ENCODE data around the gene PTGDS. TPM values are rescaled to one million over a fixed set of nuclear protein-coding genes. Genes with fewer than 3 reads are reported as not detected.

PTGDS gene
- total and polyA plus RNA-seq, 9 donors, result 5.8 to 191 (median 43.1) TPM

DNA sequence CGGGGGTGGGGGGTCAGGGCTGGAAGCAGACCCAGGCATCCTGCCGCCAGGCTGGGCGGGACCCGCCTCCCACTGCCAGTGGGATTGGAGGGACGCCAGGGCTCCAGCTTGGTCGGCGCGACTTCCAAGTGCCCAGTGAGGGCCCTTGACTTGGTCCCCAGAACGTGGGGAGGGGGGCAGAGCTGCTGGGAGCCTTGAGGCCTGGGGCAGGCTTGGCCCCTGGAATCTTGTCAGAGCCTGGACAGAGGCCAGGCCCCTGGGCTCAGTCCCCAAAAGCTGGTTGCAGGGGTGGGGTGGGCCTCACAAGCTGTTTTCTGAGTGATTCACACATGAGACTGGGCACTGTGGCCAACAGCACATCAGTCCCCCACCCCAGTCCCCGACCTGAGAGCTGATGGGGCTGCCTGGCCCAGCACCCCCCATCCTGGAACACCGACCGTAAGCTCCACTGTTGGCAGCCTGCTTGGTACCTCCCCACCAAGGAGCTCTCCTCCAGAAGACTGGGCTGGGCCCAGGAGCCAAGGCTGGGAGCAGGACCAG lies 18.5 kb downstream of the PTGDS start:
- Histone ChIP-seq H3K9me3 (no peaks in the 10 kb centered on the region), H3K4me3 (no peak overlapping the region)

DNA sequence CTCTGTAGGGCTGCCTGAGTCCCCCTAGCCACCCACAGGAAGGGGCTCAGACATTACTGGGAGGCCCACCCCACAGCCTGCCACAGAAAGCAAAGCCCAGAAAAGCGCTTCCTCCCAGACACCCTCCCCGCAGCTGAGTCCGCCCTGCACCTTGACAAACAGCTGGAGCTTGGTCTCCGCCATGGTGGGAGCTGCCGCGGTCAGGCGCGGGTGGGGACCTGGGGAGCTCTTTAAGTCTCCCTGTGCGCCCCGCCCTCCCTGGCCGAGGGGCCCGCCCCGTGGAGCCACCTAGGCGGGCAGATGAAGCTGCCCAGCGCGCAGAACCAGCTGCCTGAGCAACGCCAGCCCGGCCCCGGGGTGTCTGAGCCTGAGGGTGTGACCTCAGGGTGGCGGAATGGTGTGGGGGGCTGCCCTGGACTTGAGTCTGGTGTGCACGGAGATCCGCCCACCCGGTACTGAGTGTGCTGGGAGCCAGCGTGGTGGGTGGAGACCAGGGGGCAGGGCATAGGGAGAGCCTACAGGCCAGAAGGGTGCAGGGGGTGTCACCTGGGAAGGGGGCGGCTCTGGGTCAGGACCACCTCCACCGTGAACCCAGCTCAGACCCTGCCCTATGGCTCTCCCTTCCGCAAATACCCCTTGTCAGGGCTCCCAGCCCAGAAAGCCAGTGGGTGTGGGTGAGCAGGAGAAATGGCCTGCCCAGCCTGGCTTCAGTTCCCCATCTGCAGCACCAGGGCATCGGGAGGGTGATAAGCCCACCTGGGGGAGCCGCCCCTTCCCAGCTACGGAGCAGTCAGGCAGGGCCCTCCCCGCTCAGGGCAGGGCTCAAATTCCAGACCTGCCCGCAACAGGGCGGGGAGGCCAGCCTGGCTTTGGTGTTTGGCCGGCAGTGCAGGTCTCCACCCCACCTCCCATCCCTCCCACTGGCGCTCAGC lies 19.3 kb downstream of the PTGDS start, which contains the start of gene CLIC3:
CLIC3 (minus strand) TSS at position 208 of the 932 bp plus-strand sequence; CDS start at position 183, 25 bp downstream.
- 18 to 24% (median 20%) methylated on average over 32 to 35 of the region's 35 CpGs for WGBS, 3 donors
- no peaks in the 10 kb centered on the region for H3K9me3 ChIP-seq
- intact Hi-C loops (cut with DNase I), result no loop called here
- peak within 1 kb of the TSS in 1 of 2 donors; percentile 14 for H3K27ac ChIP-seq
- H3K36me3 ChIP-seq, result no peaks in the 10 kb centered on the region
- peaks cover 14% of the 10 kb centered on the region for H3K4me1 ChIP-seq (ENCODE audit: insufficient read depth)
- TF ChIP-seq, protein P1, sequence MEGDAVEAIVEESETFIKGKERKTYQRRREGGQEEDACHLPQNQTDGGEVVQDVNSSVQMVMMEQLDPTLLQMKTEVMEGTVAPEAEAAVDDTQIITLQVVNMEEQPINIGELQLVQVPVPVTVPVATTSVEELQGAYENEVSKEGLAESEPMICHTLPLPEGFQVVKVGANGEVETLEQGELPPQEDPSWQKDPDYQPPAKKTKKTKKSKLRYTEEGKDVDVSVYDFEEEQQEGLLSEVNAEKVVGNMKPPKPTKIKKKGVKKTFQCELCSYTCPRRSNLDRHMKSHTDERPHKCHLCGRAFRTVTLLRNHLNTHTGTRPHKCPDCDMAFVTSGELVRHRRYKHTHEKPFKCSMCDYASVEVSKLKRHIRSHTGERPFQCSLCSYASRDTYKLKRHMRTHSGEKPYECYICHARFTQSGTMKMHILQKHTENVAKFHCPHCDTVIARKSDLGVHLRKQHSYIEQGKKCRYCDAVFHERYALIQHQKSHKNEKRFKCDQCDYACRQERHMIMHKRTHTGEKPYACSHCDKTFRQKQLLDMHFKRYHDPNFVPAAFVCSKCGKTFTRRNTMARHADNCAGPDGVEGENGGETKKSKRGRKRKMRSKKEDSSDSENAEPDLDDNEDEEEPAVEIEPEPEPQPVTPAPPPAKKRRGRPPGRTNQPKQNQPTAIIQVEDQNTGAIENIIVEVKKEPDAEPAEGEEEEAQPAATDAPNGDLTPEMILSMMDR (IDR thresholded peaks at IDR 0.05), result no peak
- no peak for TF ChIP-seq POLR2A (IDR thresholded peaks at IDR 0.05)
- no peak for TF ChIP-seq EP300 (IDR thresholded peaks at IDR 0.05)
- H3K27me3 ChIP-seq, result no peaks in the 10 kb centered on the region
- H3K4me3 ChIP-seq, result no peak within 1 kb of the TSS
- peak in 1 of 5 donors; percentile 56 for DNase-seq

More for the DNA sequence above, 18.5 kb downstream of the PTGDS start:
- H3K27ac ChIP-seq, result peak overlapping the region in 1 of 2 donors; percentile 14
- H3K36me3 ChIP-seq, result no peaks in the 10 kb centered on the region
- WGBS, 3 donors, result 7 to 24% (median 17%) methylated on average over 9 to 12 of the region's 12 CpGs
- DNase-seq, result peak in 3 of 5 donors; percentile 59 to 74 (median 67)
- peaks cover 14% of the 10 kb centered on the region for H3K4me1 ChIP-seq (ENCODE audit: insufficient read depth)
- H3K27me3 ChIP-seq, result no peaks in the 10 kb centered on the region
- TF ChIP-seq, protein P1 (IDR thresholded peaks at IDR 0.05), result no peak
- no peak for TF ChIP-seq POLR2A (IDR thresholded peaks at IDR 0.05)
- no peak for TF ChIP-seq EP300 (IDR thresholded peaks at IDR 0.05)
- intact Hi-C loops (cut with DNase I), result no loop called here

DNA sequence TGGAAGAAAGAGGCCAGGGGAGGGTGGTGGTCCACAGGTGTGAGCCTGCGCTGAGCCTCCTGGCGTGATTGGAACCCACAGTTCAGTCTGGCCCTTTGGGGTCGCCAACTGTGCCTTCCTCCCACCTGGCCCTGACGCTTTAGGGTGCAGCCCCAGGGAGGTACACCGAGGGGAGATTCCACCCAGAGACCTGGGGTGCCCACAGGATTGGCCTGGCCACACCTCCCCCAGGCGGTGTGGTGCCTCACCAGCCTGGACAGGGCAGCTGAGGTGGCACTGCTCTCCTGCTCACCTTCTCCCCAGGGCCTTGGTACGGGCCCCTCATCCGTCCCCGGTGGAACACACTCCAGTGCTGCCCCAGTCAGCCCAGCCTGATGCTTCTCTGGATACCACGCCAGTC lies 20.1 kb downstream of the PTGDS start:
- H3K9me3 ChIP-seq, result no peaks in the 10 kb centered on the region
- H3K27ac ChIP-seq, result no peak overlapping the region
- H3K27me3 ChIP-seq, result no peaks in the 10 kb centered on the region
- no peaks in the 10 kb centered on the region for H3K36me3 ChIP-seq
- no peak for DNase-seq
- WGBS, 3 donors, result 88 to 92% (median 90%) methylated on average over 10 of the region's 10 CpGs
- no peak overlapping the region for H3K4me3 ChIP-seq
- intact Hi-C loops (cut with DNase I), result no loop called here
- TF ChIP-seq EP300 (IDR thresholded peaks at IDR 0.05) (no peak), POLR2A (IDR thresholded peaks at IDR 0.05) (no peak)
- TF ChIP-seq, protein P1 (IDR thresholded peaks at IDR 0.05), result no peak
- peaks cover 14% of the 10 kb centered on the region for H3K4me1 ChIP-seq (ENCODE audit: insufficient read depth)

DNA sequence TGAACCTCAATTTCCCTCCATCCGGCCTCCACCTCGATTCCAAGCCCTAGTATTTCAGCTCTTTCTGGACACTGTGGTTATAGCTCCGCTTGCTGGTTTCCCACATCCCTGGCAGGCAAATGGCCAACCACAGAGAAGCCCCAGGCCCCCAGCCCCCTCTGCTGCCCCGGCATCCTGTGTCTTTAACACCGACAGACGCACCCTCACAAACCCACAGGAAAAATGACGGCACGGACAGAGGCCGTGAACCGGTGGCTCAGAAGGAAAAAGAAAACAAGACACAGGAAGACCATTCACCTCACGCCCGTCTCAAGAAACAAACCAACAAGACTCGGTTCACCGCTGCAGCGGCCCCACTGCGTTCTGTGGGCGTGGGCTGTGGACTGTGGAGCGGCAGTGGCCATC lies 20.5 kb downstream of the PTGDS start:
- intact Hi-C loops (cut with DNase I), result no loop called here
- no peak overlapping the region for H3K4me3 ChIP-seq
- WGBS, 3 donors, result 81 to 85% (median 83%) methylated on average over 18 of the region's 18 CpGs
- TF ChIP-seq POLR2A (IDR thresholded peaks at IDR 0.05) (no peak), EP300 (IDR thresholded peaks at IDR 0.05) (no peak)
- TF ChIP-seq, protein P1 (IDR thresholded peaks at IDR 0.05), result no peak
- H3K4me1 ChIP-seq (ENCODE audit: insufficient read depth), result peaks cover 14% of the 10 kb centered on the region
- no peak for DNase-seq
- H3K27me3 ChIP-seq, result no peaks in the 10 kb centered on the region
- no peak overlapping the region for H3K27ac ChIP-seq
- no peaks in the 10 kb centered on the region for H3K36me3 ChIP-seq
- no peaks in the 10 kb centered on the region for H3K9me3 ChIP-seq
